ENCODE data around the gene FOXD4L1.
"Not testable (repeated sequence)": the region's sequence is repeated elsewhere in the genome, so short reads cannot be mapped to it uniquely, and the experiment has no call there.

Gene FOXD4L1

GRCh38 chr2:113498365-113498764 is at the start of gene FOXD4L1:
FOXD4L1 (plus strand) TSS chr2:113498665; CDS start chr2:113499257, 592 bp downstream.
- DNase-seq, result not testable (repeated sequence)

GRCh38 chr2:113465770-113466169 is 32.7 kb upstream of the FOXD4L1 start:
- DNase-seq, result not testable (repeated sequence)

GRCh38 chr2:113476688-113477368 is 21.6 kb upstream of the FOXD4L1 start:
- not testable (repeated sequence) for DNase-seq

- DNase-seq, result not testable (repeated sequence)
These were observed 1.9 kb upstream of the FOXD4L1 start for GRCh38 chr2:113496527-113496926.

GRCh38 chr2:113499019-113499885 is 787 bp downstream of the FOXD4L1 start:
- DNase-seq, result not testable (repeated sequence)

GRCh38 chr2:113499886-113500722 is 1.6 kb downstream of the FOXD4L1 start:
- not testable (repeated sequence) for DNase-seq

- DNase-seq, result not testable (repeated sequence)
These were observed 2.2 kb downstream of the FOXD4L1 start for GRCh38 chr2:113500723-113501038.

GRCh38 chr2:113502216-113503093 is 4.0 kb downstream of the FOXD4L1 start:
- DNase-seq, result not testable (repeated sequence)

- not testable (repeated sequence) for DNase-seq
These were observed 4.9 kb downstream of the FOXD4L1 start for GRCh38 chr2:113503094-113504042.

- DNase-seq, result not testable (repeated sequence)
These were observed 5.6 kb downstream of the FOXD4L1 start for GRCh38 chr2:113504081-113504480.

- not testable (repeated sequence) for DNase-seq
These were observed 9.1 kb downstream of the FOXD4L1 start for GRCh38 chr2:113507394-113508140.

- DNase-seq, result not testable (repeated sequence)
These were observed 9.7 kb downstream of the FOXD4L1 start for GRCh38 chr2:113508187-113508586.

GRCh38 chr2:113510913-113511312 is 12.4 kb downstream of the FOXD4L1 start:
- not testable (repeated sequence) for DNase-seq

GRCh38 chr2:113511859-113512258 is 13.4 kb downstream of the FOXD4L1 start:
- DNase-seq, result not testable (repeated sequence)

- DNase-seq, result not testable (repeated sequence)
These were observed 17.0 kb downstream of the FOXD4L1 start for GRCh38 chr2:113515457-113515856.

- not testable (repeated sequence) for DNase-seq
These were observed 17.5 kb downstream of the FOXD4L1 start for GRCh38 chr2:113515995-113516394.

- DNase-seq, result not testable (repeated sequence)
These were observed 18.6 kb downstream of the FOXD4L1 start for GRCh38 chr2:113517025-113517424.

- not testable (repeated sequence) for DNase-seq
These were observed 22.4 kb downstream of the FOXD4L1 start for GRCh38 chr2:113520837-113521236.

GRCh38 chr2:113521492-113521891 is 23.0 kb downstream of the FOXD4L1 start:
- not testable (repeated sequence) for DNase-seq

GRCh38 chr2:113524986-113525385 is 26.5 kb downstream of the FOXD4L1 start:
- not testable (repeated sequence) for DNase-seq
